Middle frontal gyrus (tissue), 1 donor: ENCODE measurements around the gene SUMO2.
"Not testable (repeated sequence)": the region's sequence is repeated elsewhere in the genome, so short reads cannot be mapped to it uniquely, and the experiment has no call there.

Source experiments
- DNase-seq: peaks from one replicate; pipeline ENCODE4 v3.0.0-alpha.2; 2015; ENCODE audit warnings: low spot score; ENCODE audit errors: extremely low spot score

SUMO2 gene

GRCh38 chr17:75144816-75145512 lies 37.8 kb downstream of the SUMO2 start:
- no peak for DNase-seq

- no peak for DNase-seq
Measured at GRCh38 chr17:75142236-75142971, 40.4 kb downstream of the SUMO2 start.

- no peak for DNase-seq
Measured at GRCh38 chr17:75138519-75138918, 44.2 kb downstream of the SUMO2 start.

- not testable (repeated sequence) for DNase-seq
Measured at GRCh38 chr17:75137762-75138161, 45.0 kb downstream of the SUMO2 start.

- no peak for DNase-seq
Measured at GRCh38 chr17:75135946-75136345, 46.8 kb downstream of the SUMO2 start.

GRCh38 chr17:75135452-75135851 lies 47.3 kb downstream of the SUMO2 start:
- DNase-seq: no peak

- not testable (repeated sequence) for DNase-seq
Measured at GRCh38 chr17:75133607-75134347, 49.0 kb downstream of the SUMO2 start.

GRCh38 chr17:75133001-75133400 lies 49.8 kb downstream of the SUMO2 start:
- no peak for DNase-seq

GRCh38 chr17:75132018-75133000 lies 50.5 kb downstream of the SUMO2 start:
- not testable (repeated sequence) for DNase-seq

GRCh38 chr17:75131278-75132017 lies 51.3 kb downstream of the SUMO2 start, which contains the start of gene NT5C:
TSS of gene NT5C (minus strand) at chr17:75131742. CDS start at chr17:75131707, 35 bp downstream.
- DNase-seq: peak; percentile 40

- DNase-seq: no peak
Measured at GRCh38 chr17:75130632-75131277, 52.0 kb downstream of the SUMO2 start.

- DNase-seq: no peak
Measured at GRCh38 chr17:75130059-75130631, 52.6 kb downstream of the SUMO2 start.

GRCh38 chr17:75129576-75129975 lies 53.2 kb downstream of the SUMO2 start:
- no peak for DNase-seq

GRCh38 chr17:75128694-75129505 lies 53.9 kb downstream of the SUMO2 start:
- no peak for DNase-seq

- not testable (repeated sequence) for DNase-seq
Measured at GRCh38 chr17:75127936-75128335, 54.8 kb downstream of the SUMO2 start.

GRCh38 chr17:75126954-75127353 lies 55.8 kb downstream of the SUMO2 start:
- DNase-seq: no peak

GRCh38 chr17:75125984-75126383 lies 56.8 kb downstream of the SUMO2 start:
- DNase-seq: no peak

GRCh38 chr17:75124819-75125162 lies 58.0 kb downstream of the SUMO2 start:
- DNase-seq: no peak
